Measurements from ENCODE around the gene ASB2. TPM values are rescaled to one million over a fixed set of nuclear protein-coding genes. Genes with fewer than 3 reads are reported as not detected.

The ASB2 gene
- total RNA-seq, 1 experiment from 2014 or later = not detected

GRCh38 chr14:93937519-93937918, 38.9 kb downstream of the ASB2 start:
- no peaks in the 10 kb centered on the region for H3K27me3 ChIP-seq (replicated peaks; ENCODE audit: control insufficient read depth, insufficient read depth, low read length)
- intact Hi-C loops (cut with micrococcal nuclease; ENCODE audit: unreplicated experiment) = loop anchor here (5.0 kb wide), 1 partner anchor 65 kb away; no protein-coding TSS in a partner anchor
- no peak for DNase-seq
- H3K27ac Mint-ChIP-seq (ENCODE audit: unreplicated experiment) = no peak overlapping the region
- no peaks in the 10 kb centered on the region for H3K4me1 Mint-ChIP-seq (ENCODE audit: low read depth, unreplicated experiment)
- H3K4me1 ChIP-seq = no peaks in the 10 kb centered on the region
- ChIA-PET POLR2A (no interaction called here), CTCF (no interaction called here)
- no peaks in the 10 kb centered on the region for H3K9me3 Mint-ChIP-seq (ENCODE audit: unreplicated experiment)
- H3K27me3 Mint-ChIP-seq (ENCODE audit: insufficient read depth, unreplicated experiment) = no peaks in the 10 kb centered on the region
- BruUV-seq (replicated peaks) = no TSS peak
- no peak overlapping the region for H3K4me3 ChIP-seq (ENCODE audit: low read depth, low read length)
- no peaks in the 10 kb centered on the region for H3K9me3 ChIP-seq
- TF ChIP-seq CTCF (IDR thresholded peaks at IDR 0.05; ENCODE audit: insufficient read depth in 1 of 2, low read depth in 1 of 2, low read length in 1 of 2, severe bottlenecking in 1 of 2, unreplicated experiment in 1 of 2) = no peak
- H3K36me3 Mint-ChIP-seq (ENCODE audit: insufficient read depth, unreplicated experiment) = no peaks in the 10 kb centered on the region
- H3K4me3 Mint-ChIP-seq (ENCODE audit: unreplicated experiment) = no peak overlapping the region
- H3K36me3 ChIP-seq (ENCODE audit: control insufficient read depth, insufficient read depth, low read length) = no peaks in the 10 kb centered on the region

GRCh38 chr14:93936926-93937325, 39.4 kb downstream of the ASB2 start:
- Histone ChIP-seq H3K4me3 (ENCODE audit: low read depth, low read length) (no peak overlapping the region), H3K4me1 (no peaks in the 10 kb centered on the region), H3K27me3 (replicated peaks; ENCODE audit: control insufficient read depth, insufficient read depth, low read length) (no peaks in the 10 kb centered on the region), H3K9me3 (no peaks in the 10 kb centered on the region), H3K36me3 (ENCODE audit: control insufficient read depth, insufficient read depth, low read length) (no peaks in the 10 kb centered on the region)
- ChIA-PET CTCF (interaction anchor here (0.6 kb wide), 1 partner anchor 207 kb away, joined by 3 read pairs; no protein-coding TSS in a partner anchor), POLR2A (no interaction called here)
- Mint-ChIP-seq H3K27me3 (ENCODE audit: insufficient read depth, unreplicated experiment) (no peaks in the 10 kb centered on the region), H3K4me3 (ENCODE audit: unreplicated experiment) (no peak overlapping the region), H3K36me3 (ENCODE audit: insufficient read depth, unreplicated experiment) (no peaks in the 10 kb centered on the region), H3K4me1 (ENCODE audit: low read depth, unreplicated experiment) (no peaks in the 10 kb centered on the region), H3K9me3 (ENCODE audit: unreplicated experiment) (no peaks in the 10 kb centered on the region), H3K27ac (ENCODE audit: unreplicated experiment) (no peak overlapping the region)
- TF ChIP-seq CTCF (IDR thresholded peaks at IDR 0.05; ENCODE audit: insufficient read depth in 1 of 2, low read depth in 1 of 2, low read length in 1 of 2, severe bottlenecking in 1 of 2, unreplicated experiment in 1 of 2) = no peak
- DNase-seq = no peak
- no TSS peak for BruUV-seq (replicated peaks)
- intact Hi-C loops (cut with micrococcal nuclease; ENCODE audit: unreplicated experiment) = loop anchor here (1.0 to 5.0 kb wide), 2 partner anchors 65 to 282 kb away; no protein-coding TSS in a partner anchor

- H3K4me1 Mint-ChIP-seq (ENCODE audit: low read depth, unreplicated experiment) = no peaks in the 10 kb centered on the region
- POLR2A ChIA-PET = no interaction called here
- Histone ChIP-seq H3K4me3 (ENCODE audit: low read depth, low read length) (no peak overlapping the region), H3K4me1 (no peaks in the 10 kb centered on the region), H3K27me3 (replicated peaks; ENCODE audit: control insufficient read depth, insufficient read depth, low read length) (no peaks in the 10 kb centered on the region), H3K9me3 (no peaks in the 10 kb centered on the region), H3K36me3 (ENCODE audit: control insufficient read depth, insufficient read depth, low read length) (no peaks in the 10 kb centered on the region)
- no peaks in the 10 kb centered on the region for H3K27me3 Mint-ChIP-seq (ENCODE audit: insufficient read depth, unreplicated experiment)
- H3K27ac Mint-ChIP-seq (ENCODE audit: unreplicated experiment) = no peak overlapping the region
- CTCF ChIA-PET = interaction anchor here (0.6 to 1.3 kb wide), 6 partner anchors 17 to 281 kb away, joined by 3 read pairs; no protein-coding TSS in a partner anchor
- no TSS peak for BruUV-seq (replicated peaks)
- intact Hi-C loops (cut with micrococcal nuclease; ENCODE audit: unreplicated experiment) = loop anchor here (1.0 to 5.0 kb wide), 2 partner anchors 66 to 281 kb away; no protein-coding TSS in a partner anchor
- H3K36me3 Mint-ChIP-seq (ENCODE audit: insufficient read depth, unreplicated experiment) = no peaks in the 10 kb centered on the region
- H3K4me3 Mint-ChIP-seq (ENCODE audit: unreplicated experiment) = no peak overlapping the region
- TF ChIP-seq CTCF (IDR thresholded peaks at IDR 0.05; ENCODE audit: insufficient read depth in 1 of 2, low read depth in 1 of 2, low read length in 1 of 2, severe bottlenecking in 1 of 2, unreplicated experiment in 1 of 2) = peak; percentile 58 to 71
- peak in 1 of 2 experiments; percentile 49 for DNase-seq
- H3K9me3 Mint-ChIP-seq (ENCODE audit: unreplicated experiment) = no peaks in the 10 kb centered on the region
These were observed 40.1 kb downstream of the ASB2 start for GRCh38 chr14:93936245-93936644.
